ENCODE results near the gene TMEM101. TPM values are rescaled to one million over a fixed set of nuclear protein-coding genes. Genes with fewer than 3 reads are reported as not detected.

The TMEM101 gene
- total and polyA plus RNA-seq, 2 of the 8 experiments (the other 6 are each of a cell fraction or from before 2014, with no cell fraction given): 16.1 to 44.7 TPM

DNA sequence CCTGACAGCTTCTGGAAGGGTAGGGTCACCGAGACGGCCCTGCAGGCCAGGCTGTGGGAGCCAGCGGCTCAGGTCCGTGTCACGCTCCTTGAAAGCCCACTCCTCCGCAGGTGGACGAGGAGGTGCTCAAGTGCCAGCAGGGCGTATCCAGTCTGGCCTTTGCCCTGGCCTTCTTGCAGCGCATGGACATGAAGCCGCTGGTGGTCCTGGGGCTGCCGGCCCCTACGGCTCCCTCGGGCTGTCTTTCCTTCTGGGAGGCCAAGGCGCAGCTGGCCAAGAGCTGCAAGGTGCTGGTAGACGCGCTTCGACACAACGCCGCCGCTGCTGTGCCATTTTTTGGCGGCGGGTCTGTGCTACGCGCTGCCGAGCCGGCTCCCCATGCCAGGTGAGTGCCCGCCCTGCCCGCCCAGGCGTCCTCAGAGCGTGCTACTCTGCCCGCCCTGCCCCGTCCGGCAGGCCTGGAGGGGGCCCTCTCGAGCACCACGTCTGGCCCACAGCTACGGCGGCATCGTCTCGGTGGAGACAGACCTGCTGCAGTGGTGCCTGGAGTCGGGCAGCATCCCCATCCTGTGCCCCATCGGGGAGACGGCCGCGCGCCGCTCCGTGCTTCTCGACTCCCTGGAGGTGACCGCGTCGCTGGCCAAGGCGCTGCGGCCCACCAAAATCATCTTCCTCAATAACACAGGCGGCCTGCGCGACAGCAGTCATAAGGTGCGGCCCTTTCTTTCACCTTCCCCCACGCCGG lies 9.1 kb downstream of the TMEM101 start:
- Histone ChIP-seq H4K5ac (ENCODE audit: insufficient read length, low read depth, low read length) (no peak overlapping the region), H3K36me3 (ENCODE audit: control insufficient read depth in 2 of 4, insufficient read depth in 4 of 4, low read length in 3 of 4) (peaks cover 0 to 2% (median 0%) of the 10 kb centered on the region in 4 experiments; a peak in 2 of 8 replicates), H3K4me2 (ENCODE audit: insufficient read depth in 1 of 2, low read depth in 2 of 2, low read length in 2 of 2) (peak overlapping the region; percentile 94), H3K27me3 (replicated peaks in 1 of 4; ENCODE audit: control insufficient read depth in 3 of 4, extremely low read depth in 1 of 4, insufficient read depth in 3 of 4, low read length in 3 of 4) (peaks cover 0 to 21% (median 17%) of the 10 kb centered on the region in 4 experiments; a peak in 6 of 7 replicates), H3K9ac (replicated peaks in 1 of 4; ENCODE audit: extremely low read depth in 1 of 4, low read depth in 3 of 4, low read length in 3 of 4) (peak overlapping the region in 3 of 4 experiments; percentile 21 to 56 (median 42); a peak in 4 of 7 replicates), H3K79me1 (ENCODE audit: low read depth, low read length) (no peaks in the 10 kb centered on the region; the same call in 1 of the 2 replicates), H3K14ac (ENCODE audit: insufficient read length) (no peak overlapping the region), H3K27ac (ENCODE audit: low read depth, low read length) (no peak overlapping the region), H3K4me3 (ENCODE audit: extremely low read depth in 1 of 4, insufficient read depth in 2 of 4, low read depth in 3 of 4, low read length in 4 of 4) (peak overlapping the region; percentile 59 to 86 (median 74)), H3K4ac (replicated peaks; ENCODE audit: insufficient read length, low read depth, low read length) (peak overlapping the region; percentile 69), H3K23ac (ENCODE audit: insufficient read length) (no peak overlapping the region), H4K20me1 (replicated peaks in 1 of 2; ENCODE audit: control insufficient read depth in 1 of 2, insufficient read depth in 2 of 2, low read length in 2 of 2) (peaks cover 4 to 8% of the 10 kb centered on the region in 2 experiments), H3K18ac (ENCODE audit: extremely low read depth, low read length) (peak overlapping the region; percentile 60), H3K9me3 (ENCODE audit: insufficient read depth in 2 of 2, low read depth in 1 of 2, low read length in 1 of 2) (no peaks in the 10 kb centered on the region), H3K56ac (replicated peaks; ENCODE audit: insufficient read length, low read depth, low read length) (peak overlapping the region; percentile 59), H2BK120ac (replicated peaks; ENCODE audit: low read depth, low read length) (no peak overlapping the region), H4K8ac (ENCODE audit: extremely low read depth, insufficient read depth, low read length) (peak overlapping the region; percentile 35; the same call in 1 of the 2 replicates), H4K91ac (replicated peaks; ENCODE audit: insufficient read length, low read length) (no peak overlapping the region), H2AFZ (ENCODE audit: low read length) (0 out of 2 replicates have a peak overlapping the region, but pooled peaks have one; percentile 24), H2BK15ac (ENCODE audit: low read length) (peak overlapping the region; percentile 99; the same call in 1 of the 2 replicates), H3K79me2 (ENCODE audit: control insufficient read depth in 1 of 2, insufficient read depth in 2 of 2, low read length in 2 of 2) (no peaks in the 10 kb centered on the region), H2BK12ac (ENCODE audit: low read depth, low read length) (peak overlapping the region; percentile 88; the same call in 1 of the 2 replicates), H3K23me2 (ENCODE audit: low read depth, low read length) (peaks cover 32% of the 10 kb centered on the region), H2BK20ac (ENCODE audit: low read length) (no peak overlapping the region), H2AK5ac (ENCODE audit: low read depth, low read length) (peak overlapping the region; percentile 65; the same call in 1 of the 2 replicates), H3K4me1 (replicated peaks in 1 of 4; ENCODE audit: control insufficient read depth in 3 of 4, insufficient read depth in 4 of 4, low read length in 3 of 4) (peaks cover 0 to 19% (median 13%) of the 10 kb centered on the region in 4 experiments; a peak in 6 of 7 replicates), H2BK5ac (ENCODE audit: low read depth, low read length) (peak overlapping the region; percentile 88; the same call in 1 of the 2 replicates)
- FAIRE-seq (no peak), DNase-seq (ENCODE audit: low read depth in 1 of 2, low spot score in 2 of 2) (peak in 1 of 2 experiments; percentile 83)
- 4% methylated on average over 55 of the region's 59 CpGs; no CpG with 5 or more reads in 1 of the 2 experiments for WGBS, 2 experiments (ENCODE audit: extremely low coverage in 1 of 2, insufficient coverage in 1 of 2, insufficient read length in 1 of 2, insufficient replicate concordance in 2 of 2, low coverage in 1 of 2, low lambda C conversion rate in 2 of 2, missing lambda C conversion rate in 1 of 2)
- POLR2A ChIA-PET (ENCODE audit: partially characterized antibody): interaction anchor here (0.7 to 3.4 kb wide), 6 partner anchors 9 to 118 kb away, joined by 3 to 17 read pairs (median 3); partner anchors contain the start of genes HDAC5 and TMEM101
- CTCF ChIA-PET (ENCODE audit: partially characterized antibody): interaction anchor here (0.6 to 7.2 kb wide), 10 partner anchors 10 to 133 kb away, joined by 3 to 67 read pairs (median 8); partner anchors contain the start of gene PPY
- TF ChIP-seq SIN3A (conservative IDR thresholded peaks at IDR 0.05 in 1 of 2, IDR thresholded peaks at IDR 0.05 in 1 of 2; ENCODE audit: low read depth in 1 of 2, low read length in 2 of 2): peak in 1 of 2 experiments; percentile 58; a peak in 2 of 4 replicates
- TF ChIP-seq RFX5 (IDR thresholded peaks at IDR 0.05; ENCODE audit: borderline replicate concordance, low read depth, low read length): no peak
- no peak for TF ChIP-seq KDM1A (IDR thresholded peaks at IDR 0.05; ENCODE audit: borderline replicate concordance, low read length)
- TF ChIP-seq SAP30 (IDR thresholded peaks at IDR 0.05; ENCODE audit: insufficient read depth, insufficient replicate concordance, low read length): peak; percentile 23
- TF ChIP-seq SUZ12 (IDR thresholded peaks at IDR 0.05; ENCODE audit: low read length): no peak; the same call in 1 of the 2 replicates
- TF ChIP-seq, protein P1, sequence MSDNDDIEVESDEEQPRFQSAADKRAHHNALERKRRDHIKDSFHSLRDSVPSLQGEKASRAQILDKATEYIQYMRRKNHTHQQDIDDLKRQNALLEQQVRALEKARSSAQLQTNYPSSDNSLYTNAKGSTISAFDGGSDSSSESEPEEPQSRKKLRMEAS (IDR thresholded peaks at IDR 0.05): peak; percentile 74
- no peak for TF ChIP-seq SP4 (IDR thresholded peaks at IDR 0.05; ENCODE audit: low read length)
- TF ChIP-seq CTBP2 (IDR thresholded peaks at IDR 0.05; ENCODE audit: borderline replicate concordance, insufficient read depth, insufficient read length, low read length): no peak
- no peak for TF ChIP-seq NANOG (IDR thresholded peaks at IDR 0.05; ENCODE audit: insufficient read depth, low read depth, low read length, poor library complexity, severe bottlenecking)

Data from H1 (cell line).